SK-N-SH treated with all-trans-retinoic acid at 6 μM for 48 hours (cell line): ENCODE data around the gene PEX11G.

Source experiments
- ATAC-seq: fragments of 200-7000 bp; cut with Tn5 transposase; 3 replicates; pipeline ENCODE4 v1.9.1; 2020; ENCODE audit warnings: mild to moderate bottlenecking, moderate library complexity
- ARNTL ChIP-seq: fragments of 450-650 bp; formaldehyde crosslinking; IDR thresholded peaks from 2 replicates; pipeline ENCODE4 v1.5.0; 2020; ENCODE audit warnings: low read depth, mild to moderate bottlenecking, moderate library complexity, borderline replicate concordance
- BACH2 ChIP-seq: fragments of 250-450 bp; sonication (Bioruptor Pico); IDR thresholded peaks from 2 replicates; pipeline ENCODE4 v1.9.0; 2021; ENCODE audit warnings: mild to moderate bottlenecking, borderline replicate concordance
- CREB5 ChIP-seq: fragments of 250-450 bp; sonication (Bioruptor Pico); IDR thresholded peaks from 2 replicates; pipeline ENCODE4 v1.5.1; 2020; ENCODE audit warnings: low read depth, mild to moderate bottlenecking, moderate library complexity
- CSDC2 ChIP-seq: fragments of 250-450 bp; sonication (Bioruptor Pico); IDR thresholded peaks from 2 replicates; pipeline ENCODE4 v1.5.0; 2020; ENCODE audit warnings: mild to moderate bottlenecking, moderate library complexity
- ESRRG ChIP-seq: fragments of 250-450 bp; sonication (Bioruptor Pico); IDR thresholded peaks from 2 replicates; pipeline ENCODE4 v1.6.1; 2021; ENCODE audit warnings: mild to moderate bottlenecking
- GLIS3 ChIP-seq: fragments of 250-450 bp; sonication (Bioruptor Pico); IDR thresholded peaks from 2 replicates; pipeline ENCODE4 v1.5.0; 2020; ENCODE audit warnings: mild to moderate bottlenecking, moderate library complexity
- ISL1 ChIP-seq: fragments of 250-450 bp; sonication (Bioruptor Pico); IDR thresholded peaks from 2 replicates; pipeline ENCODE4 v2.1.2; 2022; ENCODE audit warnings: mild to moderate bottlenecking, moderate library complexity
- PPARA ChIP-seq: fragments of 250-450 bp; sonication (Bioruptor Pico); IDR thresholded peaks from 2 replicates; pipeline ENCODE4 v1.5.0; 2020; ENCODE audit warnings: mild to moderate bottlenecking, borderline replicate concordance
- RARB ChIP-seq: fragments of 250-450 bp; sonication (Bioruptor Pico); IDR thresholded peaks from 2 replicates; pipeline ENCODE4 v1.8.0; 2021; ENCODE audit warnings: mild to moderate bottlenecking, moderate library complexity
- SNAI2 ChIP-seq: fragments of 250-450 bp; sonication (Bioruptor Pico); IDR thresholded peaks from 2 replicates; pipeline ENCODE4 v1.5.0; 2020; ENCODE audit warnings: mild to moderate bottlenecking, moderate library complexity
- TCF4 ChIP-seq: fragments of 250-450 bp; sonication (Bioruptor Pico); IDR thresholded peaks from 2 replicates; pipeline ENCODE4 v1.8.0; 2021; ENCODE audit warnings: mild to moderate bottlenecking, moderate library complexity, borderline replicate concordance
- ZC3H10 ChIP-seq: fragments of 250-450 bp; sonication (Bioruptor Pico); IDR thresholded peaks from 2 replicates; pipeline ENCODE4 v1.5.1; 2021; ENCODE audit warnings: mild to moderate bottlenecking, moderate library complexity
- ZFP3 ChIP-seq: fragments of 250-450 bp; sonication (Bioruptor Pico); IDR thresholded peaks from 2 replicates; pipeline ENCODE4 v1.5.0; 2020; ENCODE audit warnings: mild to moderate bottlenecking, moderate library complexity
- ZFP30 ChIP-seq: fragments of 450-650 bp; formaldehyde crosslinking; IDR thresholded peaks from 2 replicates; pipeline ENCODE4 v1.5.0; 2022; ENCODE audit warnings: mild to moderate bottlenecking, moderate library complexity
- ZNF565 ChIP-seq: fragments of 450-650 bp; formaldehyde crosslinking; conservative IDR thresholded peaks from 2 replicates; pipeline ENCODE4 v1.5.0; 2020; ENCODE audit warnings: low read depth, mild to moderate bottlenecking, moderate library complexity
- ZNF70 ChIP-seq: fragments of 450-650 bp; formaldehyde crosslinking; IDR thresholded peaks from 2 replicates; pipeline ENCODE4 v1.5.0; 2020; ENCODE audit warnings: mild to moderate bottlenecking, moderate library complexity
- TF ChIP-seq, protein P1 (sequence below): fragments of 250-450 bp; sonication (Bioruptor Pico); IDR thresholded peaks from 2 replicates; pipeline ENCODE4 v1.8.0; 2021; ENCODE audit warnings: low read depth, mild to moderate bottlenecking, moderate library complexity, borderline replicate concordance
- TF ChIP-seq, protein P2 (sequence below): fragments of 250-450 bp; sonication (Bioruptor Pico); IDR thresholded peaks from 2 replicates; pipeline ENCODE4 v1.5.0; 2020; ENCODE audit warnings: mild to moderate bottlenecking, moderate library complexity

Gene PEX11G

DNA sequence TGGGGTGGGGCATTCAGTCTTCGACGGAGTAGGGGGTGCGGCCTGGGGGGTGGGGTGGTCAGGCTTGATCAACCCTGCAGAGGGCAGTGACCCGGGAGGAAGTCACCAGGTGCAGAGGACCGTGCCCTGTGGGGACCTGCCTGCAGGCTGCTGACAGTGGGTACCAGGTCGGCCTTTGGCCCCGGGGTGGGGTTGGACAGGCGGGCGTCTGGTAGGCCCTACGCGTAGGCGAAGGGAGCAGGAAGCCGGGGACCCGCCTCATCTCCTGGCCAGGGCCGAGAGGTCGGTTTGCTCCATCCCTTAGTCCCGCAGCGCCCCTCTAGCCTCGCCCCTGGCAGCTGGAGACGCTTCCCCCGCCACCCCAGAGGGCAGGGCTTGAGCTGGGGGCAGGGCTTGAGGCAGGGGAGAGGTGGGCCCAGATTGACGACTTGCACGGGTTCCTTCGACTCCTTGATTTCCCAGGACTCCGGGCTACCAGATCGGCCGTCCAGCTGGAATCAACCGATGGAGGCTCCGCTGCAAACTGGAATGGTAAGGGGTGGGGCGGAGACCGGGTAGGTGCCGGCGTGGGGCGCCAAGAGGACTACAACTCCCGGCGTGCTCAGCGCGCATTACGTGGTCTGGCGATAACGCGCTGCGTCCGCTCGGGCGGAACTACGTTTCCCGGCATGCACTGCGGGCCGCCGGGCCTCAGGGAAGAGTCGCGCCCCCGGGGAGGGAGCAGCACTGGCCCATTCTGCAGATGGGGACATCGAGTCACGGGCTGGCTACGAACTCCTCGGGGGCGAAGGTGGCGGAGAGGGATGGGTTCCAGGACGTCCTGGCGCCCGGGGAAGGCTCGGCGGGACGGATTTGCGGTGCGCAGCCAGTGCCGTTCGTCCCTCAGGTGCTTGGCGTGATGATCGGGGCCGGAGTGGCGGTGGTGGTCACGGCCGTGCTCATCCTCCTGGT is 46.5 kb upstream of the PEX11G start, which contains the start of gene PNPLA6:
PNPLA6 (plus strand) TSS at position 671 of the 951 bp plus-strand sequence; CDS start at position 743, 72 bp downstream.
- TF ChIP-seq ZNF565 (0 out of 2 replicates have a peak, but pooled peaks have one; percentile 50), CSDC2 (CRISPR knock-in tag) (0 out of 2 replicates have a peak, but pooled peaks have one; percentile 80), ISL1 (no peak), GLIS3 (CRISPR knock-in tag) (0 out of 2 replicates have a peak, but pooled peaks have one; percentile 67), PPARA (CRISPR knock-in tag) (no peak), ESRRG (CRISPR knock-in tag) (no peak), ZFP3 (CRISPR knock-in tag) (peak; percentile 90), RARB (no peak), BACH2 (CRISPR knock-in tag) (no peak), ARNTL (CRISPR knock-in tag) (no peak), ZFP30 (CRISPR knock-in tag) (no peak), ZNF70 (CRISPR knock-in tag) (peak; percentile 50; the same call in 1 of the 2 replicates)
- TF ChIP-seq, protein P1, sequence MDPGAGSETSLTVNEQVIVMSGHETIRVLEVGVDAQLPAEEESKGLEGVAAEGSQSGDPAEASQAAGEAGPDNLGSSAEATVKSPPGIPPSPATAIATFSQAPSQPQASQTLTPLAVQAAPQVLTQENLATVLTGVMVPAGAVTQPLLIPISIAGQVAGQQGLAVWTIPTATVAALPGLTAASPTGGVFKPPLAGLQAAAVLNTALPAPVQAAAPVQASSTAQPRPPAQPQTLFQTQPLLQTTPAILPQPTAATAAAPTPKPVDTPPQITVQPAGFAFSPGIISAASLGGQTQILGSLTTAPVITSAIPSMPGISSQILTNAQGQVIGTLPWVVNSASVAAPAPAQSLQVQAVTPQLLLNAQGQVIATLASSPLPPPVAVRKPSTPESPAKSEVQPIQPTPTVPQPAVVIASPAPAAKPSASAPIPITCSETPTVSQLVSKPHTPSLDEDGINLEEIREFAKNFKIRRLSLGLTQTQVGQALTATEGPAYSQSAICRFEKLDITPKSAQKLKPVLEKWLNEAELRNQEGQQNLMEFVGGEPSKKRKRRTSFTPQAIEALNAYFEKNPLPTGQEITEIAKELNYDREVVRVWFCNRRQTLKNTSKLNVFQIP (CRISPR knock-in tag) = no peak
- TF ChIP-seq, protein P2, sequence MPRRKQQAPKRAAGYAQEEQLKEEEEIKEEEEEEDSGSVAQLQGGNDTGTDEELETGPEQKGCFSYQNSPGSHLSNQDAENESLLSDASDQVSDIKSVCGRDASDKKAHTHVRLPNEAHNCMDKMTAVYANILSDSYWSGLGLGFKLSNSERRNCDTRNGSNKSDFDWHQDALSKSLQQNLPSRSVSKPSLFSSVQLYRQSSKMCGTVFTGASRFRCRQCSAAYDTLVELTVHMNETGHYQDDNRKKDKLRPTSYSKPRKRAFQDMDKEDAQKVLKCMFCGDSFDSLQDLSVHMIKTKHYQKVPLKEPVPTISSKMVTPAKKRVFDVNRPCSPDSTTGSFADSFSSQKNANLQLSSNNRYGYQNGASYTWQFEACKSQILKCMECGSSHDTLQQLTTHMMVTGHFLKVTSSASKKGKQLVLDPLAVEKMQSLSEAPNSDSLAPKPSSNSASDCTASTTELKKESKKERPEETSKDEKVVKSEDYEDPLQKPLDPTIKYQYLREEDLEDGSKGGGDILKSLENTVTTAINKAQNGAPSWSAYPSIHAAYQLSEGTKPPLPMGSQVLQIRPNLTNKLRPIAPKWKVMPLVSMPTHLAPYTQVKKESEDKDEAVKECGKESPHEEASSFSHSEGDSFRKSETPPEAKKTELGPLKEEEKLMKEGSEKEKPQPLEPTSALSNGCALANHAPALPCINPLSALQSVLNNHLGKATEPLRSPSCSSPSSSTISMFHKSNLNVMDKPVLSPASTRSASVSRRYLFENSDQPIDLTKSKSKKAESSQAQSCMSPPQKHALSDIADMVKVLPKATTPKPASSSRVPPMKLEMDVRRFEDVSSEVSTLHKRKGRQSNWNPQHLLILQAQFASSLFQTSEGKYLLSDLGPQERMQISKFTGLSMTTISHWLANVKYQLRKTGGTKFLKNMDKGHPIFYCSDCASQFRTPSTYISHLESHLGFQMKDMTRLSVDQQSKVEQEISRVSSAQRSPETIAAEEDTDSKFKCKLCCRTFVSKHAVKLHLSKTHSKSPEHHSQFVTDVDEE (CRISPR knock-in tag) = peak; percentile 50
- TF ChIP-seq, all 23 proteins: peak for 6
- ATAC-seq = peak; percentile 82

- peak; percentile 73 for ATAC-seq
- TF ChIP-seq ZC3H10 (CRISPR knock-in tag) = no peak
- no peak for TF ChIP-seq TCF4
- no peak for TF ChIP-seq ESRRG (CRISPR knock-in tag)
- no peak for TF ChIP-seq ARNTL (CRISPR knock-in tag)
- TF ChIP-seq CSDC2 (CRISPR knock-in tag) = no peak
- no peak for TF ChIP-seq ISL1
- TF ChIP-seq, protein P2 (CRISPR knock-in tag) = no peak
- TF ChIP-seq CREB5 (CRISPR knock-in tag) = no peak
- TF ChIP-seq, protein P1 (CRISPR knock-in tag) = no peak
- TF ChIP-seq ZNF70 (CRISPR knock-in tag) = no peak
- no peak for TF ChIP-seq RARB
- no peak for TF ChIP-seq ZNF565
- no peak for TF ChIP-seq SNAI2 (CRISPR knock-in tag)
- TF ChIP-seq PPARA (CRISPR knock-in tag) = no peak
- TF ChIP-seq ZFP30 (CRISPR knock-in tag) = no peak
Measured at GRCh38 chr19:7534531-7535046, 45.8 kb upstream of the PEX11G start.
